ENCODE results near the gene SH3RF2. TPM values are rescaled to one million over a fixed set of nuclear protein-coding genes. Genes with fewer than 3 reads are reported as not detected.
"Not testable (repeated sequence)": the region's sequence is repeated elsewhere in the genome, so short reads cannot be mapped to it uniquely, and the experiment has no call there.

Gene SH3RF2, protein sequence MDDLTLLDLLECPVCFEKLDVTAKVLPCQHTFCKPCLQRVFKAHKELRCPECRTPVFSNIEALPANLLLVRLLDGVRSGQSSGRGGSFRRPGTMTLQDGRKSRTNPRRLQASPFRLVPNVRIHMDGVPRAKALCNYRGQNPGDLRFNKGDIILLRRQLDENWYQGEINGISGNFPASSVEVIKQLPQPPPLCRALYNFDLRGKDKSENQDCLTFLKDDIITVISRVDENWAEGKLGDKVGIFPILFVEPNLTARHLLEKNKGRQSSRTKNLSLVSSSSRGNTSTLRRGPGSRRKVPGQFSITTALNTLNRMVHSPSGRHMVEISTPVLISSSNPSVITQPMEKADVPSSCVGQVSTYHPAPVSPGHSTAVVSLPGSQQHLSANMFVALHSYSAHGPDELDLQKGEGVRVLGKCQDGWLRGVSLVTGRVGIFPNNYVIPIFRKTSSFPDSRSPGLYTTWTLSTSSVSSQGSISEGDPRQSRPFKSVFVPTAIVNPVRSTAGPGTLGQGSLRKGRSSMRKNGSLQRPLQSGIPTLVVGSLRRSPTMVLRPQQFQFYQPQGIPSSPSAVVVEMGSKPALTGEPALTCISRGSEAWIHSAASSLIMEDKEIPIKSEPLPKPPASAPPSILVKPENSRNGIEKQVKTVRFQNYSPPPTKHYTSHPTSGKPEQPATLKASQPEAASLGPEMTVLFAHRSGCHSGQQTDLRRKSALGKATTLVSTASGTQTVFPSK
- total RNA-seq (2014; rRNA removed; shearing (Covaris generic)), result 0.89 and 1.7 TPM in 2 replicates

DNA sequence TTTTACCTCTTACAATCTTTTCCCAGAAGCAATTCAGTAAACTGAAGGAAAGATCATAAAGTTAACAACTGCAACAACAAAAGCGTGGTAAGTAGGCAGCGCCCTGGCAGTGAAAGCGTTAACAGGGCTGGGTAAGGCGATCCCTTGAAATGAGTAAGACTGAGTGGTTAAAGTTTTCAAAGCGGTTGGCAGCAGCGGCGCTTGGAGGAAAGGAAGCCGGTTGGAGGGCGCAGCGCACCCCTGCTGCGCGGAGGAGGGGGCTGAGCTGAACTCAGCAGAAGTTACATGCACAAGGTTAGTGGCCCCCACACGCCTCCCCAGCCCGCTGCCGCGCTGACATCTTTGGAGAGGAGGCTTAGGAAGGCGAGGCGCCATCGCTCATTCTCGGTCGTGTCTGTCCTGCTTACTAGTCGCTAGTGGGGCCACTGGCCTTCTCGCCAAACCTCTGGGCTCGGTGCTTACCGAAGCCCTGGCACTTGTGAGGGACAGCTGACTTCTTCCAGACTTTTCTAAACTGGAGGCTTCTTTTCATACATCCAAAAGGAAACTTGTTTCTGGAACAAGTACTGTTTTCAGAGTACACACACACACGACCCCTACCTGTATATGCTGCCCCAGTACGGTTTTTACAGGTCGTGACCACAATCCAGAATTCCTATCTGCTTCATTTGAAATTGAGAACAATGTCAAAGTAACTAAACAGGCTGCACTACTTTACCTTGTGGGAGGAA lies at the start of gene SH3RF2:
Gene SH3RF2, plus strand, starts transcription at position 178 of the 731 bp plus-strand sequence. CDS start 1,351 bp downstream, outside the sequence.
- H3K27me3 ChIP-seq (ENCODE audit: control insufficient read depth, insufficient read depth, low read length), result no peaks in the 10 kb centered on the region; the same call in 1 of the 2 replicates
- peak within 1 kb of the TSS; percentile 42 for H3K4me3 ChIP-seq (ENCODE audit: insufficient read depth, low read depth, low read length)
- no peaks in the 10 kb centered on the region for H3K36me3 ChIP-seq (replicated peaks; ENCODE audit: control insufficient read depth, insufficient read depth, low read length)
- peak; percentile 89 for DNase-seq

DNA sequence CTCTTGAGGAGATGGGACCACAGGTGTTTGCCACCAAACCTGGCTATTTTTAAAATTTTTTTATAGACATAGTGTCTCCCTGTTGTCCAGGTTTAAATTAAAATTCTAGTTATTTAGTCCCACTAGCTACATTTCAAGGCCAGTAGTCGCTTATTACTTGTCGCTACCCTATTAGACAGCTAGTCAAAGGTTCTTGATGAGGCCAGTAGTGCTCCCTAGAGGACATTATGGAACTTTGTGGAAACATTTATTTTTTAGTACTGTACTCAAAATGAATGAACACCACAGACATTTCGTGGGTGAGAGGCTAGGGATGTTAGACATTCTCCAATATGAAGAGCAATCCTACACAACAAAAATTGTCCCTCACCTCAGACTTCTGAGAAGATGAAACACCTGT lies 49.2 kb upstream of the SH3RF2 start:
- H3K4me3 ChIP-seq (ENCODE audit: insufficient read depth, low read depth, low read length), result no peak overlapping the region

DNA sequence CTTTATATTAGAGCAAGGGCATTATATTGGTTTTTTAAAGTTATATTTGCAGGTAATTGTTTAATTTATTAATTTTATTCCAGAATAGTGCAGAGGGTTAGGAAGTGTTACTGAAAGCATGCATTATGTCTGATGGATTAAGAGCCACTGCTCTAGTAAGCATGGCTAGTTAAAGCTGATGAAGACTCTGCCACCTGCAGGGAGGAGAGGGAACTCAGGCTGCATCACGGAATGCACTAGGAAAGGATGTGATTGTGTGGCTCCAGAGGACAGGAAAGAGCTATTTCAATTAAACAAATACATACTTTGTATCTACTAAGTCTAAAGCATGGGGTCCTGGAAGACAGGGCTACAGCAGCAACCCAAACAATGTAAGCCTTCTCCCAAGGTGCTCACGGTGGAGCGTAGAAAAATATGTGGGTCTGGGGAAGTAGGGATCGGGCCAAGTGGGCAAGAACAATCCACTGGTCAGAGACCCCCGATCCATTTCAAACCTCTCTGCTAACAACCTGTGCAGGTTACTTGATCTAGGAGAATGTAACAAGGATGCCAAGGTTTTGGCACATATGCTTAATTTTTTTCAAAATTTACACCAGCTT lies 48.3 kb upstream of the SH3RF2 start:
- no peaks in the 10 kb centered on the region for H3K27me3 ChIP-seq (ENCODE audit: control insufficient read depth, insufficient read depth, low read length)
- H3K4me3 ChIP-seq (ENCODE audit: insufficient read depth, low read depth, low read length), result no peak overlapping the region
- DNase-seq, result peak; percentile 56
- H3K36me3 ChIP-seq (replicated peaks; ENCODE audit: control insufficient read depth, insufficient read depth, low read length), result no peaks in the 10 kb centered on the region

More for the DNA sequence above, 49.2 kb upstream of the SH3RF2 start:
- H3K36me3 ChIP-seq (replicated peaks; ENCODE audit: control insufficient read depth, insufficient read depth, low read length), result no peaks in the 10 kb centered on the region
- DNase-seq, result no peak
- no peaks in the 10 kb centered on the region for H3K27me3 ChIP-seq (ENCODE audit: control insufficient read depth, insufficient read depth, low read length)

DNA sequence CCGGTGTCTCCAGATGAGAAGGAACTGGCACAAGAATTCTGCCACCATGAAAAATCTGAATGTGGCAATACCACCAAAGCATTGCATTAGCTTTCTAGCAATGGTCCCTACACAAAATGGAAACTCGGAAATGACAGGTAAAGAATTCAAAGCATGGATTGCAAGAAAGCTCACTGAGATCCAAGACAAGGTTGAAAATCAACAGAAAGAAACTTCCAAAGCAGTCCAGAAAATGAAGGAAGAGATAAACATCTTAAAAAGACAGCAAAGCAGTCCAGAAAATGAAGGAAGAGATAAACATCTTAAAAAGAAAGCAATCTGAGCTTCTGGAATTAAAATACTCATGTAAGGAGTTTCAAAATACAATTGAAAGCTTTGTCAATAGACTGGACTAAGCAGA lies 46.8 kb upstream of the SH3RF2 start:
- no peaks in the 10 kb centered on the region for H3K36me3 ChIP-seq (replicated peaks; ENCODE audit: control insufficient read depth, insufficient read depth, low read length)
- H3K4me3 ChIP-seq (ENCODE audit: insufficient read depth, low read depth, low read length), result no peak overlapping the region
- H3K27me3 ChIP-seq (ENCODE audit: control insufficient read depth, insufficient read depth, low read length), result no peaks in the 10 kb centered on the region
- DNase-seq, result no peak

DNA sequence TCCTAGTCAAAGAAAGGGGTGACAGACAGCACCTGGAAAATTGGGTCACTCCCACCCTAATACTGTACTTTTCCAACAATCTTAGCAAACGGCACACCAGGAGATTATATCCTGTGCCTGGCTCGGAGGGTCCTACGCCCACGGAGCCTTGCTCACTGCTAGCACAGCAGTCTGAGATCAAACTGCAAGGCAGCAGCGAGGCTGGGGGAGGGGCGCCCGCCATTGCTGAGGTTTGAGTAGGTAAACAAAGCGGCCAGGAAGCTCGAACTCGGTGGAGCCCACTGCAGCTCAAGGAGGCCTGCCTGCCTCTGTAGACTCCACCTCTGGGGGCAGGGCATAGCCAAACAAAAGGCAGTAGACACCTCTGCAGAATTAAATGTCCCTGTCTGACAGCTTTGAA lies 45.0 kb upstream of the SH3RF2 start:
- not testable (repeated sequence) for H3K4me3 ChIP-seq (ENCODE audit: insufficient read depth, low read depth, low read length); H3K27me3 ChIP-seq (ENCODE audit: control insufficient read depth, insufficient read depth, low read length); H3K36me3 ChIP-seq (replicated peaks; ENCODE audit: control insufficient read depth, insufficient read depth, low read length); DNase-seq

DNA sequence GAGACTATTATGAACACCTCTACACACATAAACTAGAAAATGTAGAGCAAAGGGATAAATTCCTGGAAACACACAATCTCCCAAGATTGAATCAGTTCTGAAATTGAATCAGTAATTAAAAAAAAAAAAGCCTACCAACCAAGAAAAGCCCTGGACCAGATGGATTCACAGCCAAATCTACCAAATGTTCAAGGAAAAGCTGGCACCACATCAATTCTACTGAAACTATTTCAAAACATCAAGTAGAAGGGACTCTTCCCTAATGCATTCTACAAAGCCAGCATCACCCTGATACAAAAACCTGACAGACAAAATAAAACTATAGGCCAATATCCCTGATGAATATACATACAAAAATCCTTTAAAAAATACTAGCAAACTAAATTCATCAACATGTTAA lies 38.2 kb upstream of the SH3RF2 start:
- H3K27me3 ChIP-seq (ENCODE audit: control insufficient read depth, insufficient read depth, low read length), result no peaks in the 10 kb centered on the region
- no peak for DNase-seq

DNA sequence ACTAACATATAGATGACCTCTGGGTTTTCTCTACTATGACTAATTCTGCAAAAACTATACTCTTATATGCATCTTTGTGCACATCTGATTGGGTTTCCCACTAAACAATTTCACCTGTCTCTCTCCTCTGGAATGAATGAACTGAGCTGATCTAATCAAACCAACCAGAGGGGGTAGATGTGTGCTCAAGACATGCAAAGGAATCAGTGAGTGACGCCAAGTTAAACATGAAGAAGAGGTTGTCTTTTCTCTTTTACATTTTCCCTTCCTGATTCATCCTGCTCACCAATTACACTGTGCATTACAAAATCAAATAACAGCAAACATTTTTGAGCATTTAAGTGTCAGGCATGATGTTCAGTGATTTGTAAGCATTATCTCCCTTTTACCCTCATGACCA lies 34.0 kb upstream of the SH3RF2 start:
- no peak overlapping the region for H3K4me3 ChIP-seq (ENCODE audit: insufficient read depth, low read depth, low read length)
- DNase-seq, result no peak
- H3K36me3 ChIP-seq (replicated peaks; ENCODE audit: control insufficient read depth, insufficient read depth, low read length), result no peaks in the 10 kb centered on the region
- no peaks in the 10 kb centered on the region for H3K27me3 ChIP-seq (ENCODE audit: control insufficient read depth, insufficient read depth, low read length)

More for the DNA sequence above, 38.2 kb upstream of the SH3RF2 start:
- Histone ChIP-seq H3K4me3 (ENCODE audit: insufficient read depth, low read depth, low read length) (no peak overlapping the region), H3K36me3 (replicated peaks; ENCODE audit: control insufficient read depth, insufficient read depth, low read length) (no peaks in the 10 kb centered on the region)

DNA sequence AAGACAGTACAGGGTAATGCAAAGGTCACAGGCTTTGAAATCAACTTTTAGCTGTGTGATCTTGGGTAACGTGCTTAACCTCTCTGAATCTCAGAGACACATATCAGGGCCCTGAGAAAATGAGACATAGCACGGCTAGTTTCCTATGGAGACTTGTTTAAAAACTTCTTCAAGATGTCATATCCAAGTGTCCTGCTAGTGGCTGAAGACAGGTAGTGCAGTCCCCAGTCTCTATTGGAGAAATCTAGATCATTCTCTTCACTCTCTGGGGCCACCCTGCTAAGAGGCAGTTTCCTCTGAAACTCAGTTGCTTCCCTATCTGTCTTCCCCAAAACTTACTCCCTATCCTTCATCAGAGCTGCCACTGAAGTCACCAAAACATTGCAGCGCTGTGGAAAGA lies 33.3 kb upstream of the SH3RF2 start:
- DNase-seq, result peak; percentile 12
- H3K36me3 ChIP-seq (replicated peaks; ENCODE audit: control insufficient read depth, insufficient read depth, low read length), result no peaks in the 10 kb centered on the region
- H3K4me3 ChIP-seq (ENCODE audit: insufficient read depth, low read depth, low read length), result no peak overlapping the region
- H3K27me3 ChIP-seq (ENCODE audit: control insufficient read depth, insufficient read depth, low read length), result no peaks in the 10 kb centered on the region

DNA sequence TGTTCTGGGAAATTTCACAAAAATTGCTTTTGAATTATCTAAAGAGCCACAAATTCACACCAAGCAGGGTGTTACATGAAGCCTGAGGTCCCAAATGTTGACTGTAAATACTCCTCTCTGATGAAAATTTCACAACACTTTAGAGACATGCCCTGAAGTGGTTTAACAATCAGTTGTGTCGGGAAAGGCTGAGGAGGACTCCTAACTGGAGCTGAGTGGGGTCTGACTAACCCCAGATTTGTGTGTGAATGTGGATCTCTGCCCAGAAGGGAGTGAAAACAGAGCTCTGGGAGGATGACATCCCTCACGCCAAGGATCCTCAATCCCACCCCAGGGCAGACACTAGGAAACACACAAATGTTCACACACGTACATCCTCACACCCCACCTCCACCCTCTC lies 32.5 kb upstream of the SH3RF2 start:
- DNase-seq, result no peak
- Histone ChIP-seq H3K36me3 (replicated peaks; ENCODE audit: control insufficient read depth, insufficient read depth, low read length) (no peaks in the 10 kb centered on the region), H3K4me3 (ENCODE audit: insufficient read depth, low read depth, low read length) (no peak overlapping the region), H3K27me3 (ENCODE audit: control insufficient read depth, insufficient read depth, low read length) (no peaks in the 10 kb centered on the region)

DNA sequence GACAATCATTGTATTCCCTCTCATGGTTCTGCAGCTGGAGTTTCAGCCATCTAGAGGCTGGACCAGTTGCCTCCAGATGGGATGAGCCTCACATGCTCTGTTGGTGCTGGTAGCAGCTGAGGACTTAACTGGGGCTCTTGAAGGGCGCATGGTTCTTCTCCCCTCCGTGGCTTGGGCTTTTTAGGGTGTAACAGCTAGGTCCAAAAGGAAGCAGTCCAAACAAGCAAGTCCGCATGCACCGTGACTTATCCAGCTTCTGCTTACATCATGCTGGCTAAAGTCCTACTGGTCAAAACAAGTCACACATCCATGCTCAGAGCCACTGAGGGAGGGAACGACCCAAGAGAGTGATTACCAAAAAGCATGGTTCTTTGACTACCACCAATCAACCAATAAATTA lies 31.6 kb upstream of the SH3RF2 start:
- no peak overlapping the region for H3K4me3 ChIP-seq (ENCODE audit: insufficient read depth, low read depth, low read length)
- no peak for DNase-seq

DNA sequence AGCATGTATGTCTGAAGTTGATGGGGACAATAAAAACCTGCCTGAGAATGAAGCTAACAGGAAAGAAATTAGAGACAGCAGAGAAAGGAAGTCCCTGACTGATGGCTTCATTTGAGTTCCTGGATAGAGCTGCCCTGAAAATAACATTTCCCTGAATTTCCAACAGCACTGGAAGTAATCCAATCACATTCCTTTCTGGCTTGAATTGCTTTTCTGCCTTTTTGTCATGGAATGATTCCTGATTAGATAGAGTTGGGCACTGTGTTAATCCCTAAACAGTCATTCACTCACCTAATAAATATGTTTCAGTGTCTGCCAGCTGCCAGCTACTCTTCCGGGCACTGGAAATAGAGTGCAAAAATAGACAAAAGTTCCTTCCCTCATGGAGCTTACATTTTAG lies 30.0 kb upstream of the SH3RF2 start:
- Histone ChIP-seq H3K27me3 (ENCODE audit: control insufficient read depth, insufficient read depth, low read length) (no peaks in the 10 kb centered on the region), H3K36me3 (replicated peaks; ENCODE audit: control insufficient read depth, insufficient read depth, low read length) (no peaks in the 10 kb centered on the region), H3K4me3 (ENCODE audit: insufficient read depth, low read depth, low read length) (no peak overlapping the region)
- DNase-seq, result no peak

More for the DNA sequence above, 31.6 kb upstream of the SH3RF2 start:
- Histone ChIP-seq H3K27me3 (ENCODE audit: control insufficient read depth, insufficient read depth, low read length) (no peaks in the 10 kb centered on the region), H3K36me3 (replicated peaks; ENCODE audit: control insufficient read depth, insufficient read depth, low read length) (no peaks in the 10 kb centered on the region)

DNA sequence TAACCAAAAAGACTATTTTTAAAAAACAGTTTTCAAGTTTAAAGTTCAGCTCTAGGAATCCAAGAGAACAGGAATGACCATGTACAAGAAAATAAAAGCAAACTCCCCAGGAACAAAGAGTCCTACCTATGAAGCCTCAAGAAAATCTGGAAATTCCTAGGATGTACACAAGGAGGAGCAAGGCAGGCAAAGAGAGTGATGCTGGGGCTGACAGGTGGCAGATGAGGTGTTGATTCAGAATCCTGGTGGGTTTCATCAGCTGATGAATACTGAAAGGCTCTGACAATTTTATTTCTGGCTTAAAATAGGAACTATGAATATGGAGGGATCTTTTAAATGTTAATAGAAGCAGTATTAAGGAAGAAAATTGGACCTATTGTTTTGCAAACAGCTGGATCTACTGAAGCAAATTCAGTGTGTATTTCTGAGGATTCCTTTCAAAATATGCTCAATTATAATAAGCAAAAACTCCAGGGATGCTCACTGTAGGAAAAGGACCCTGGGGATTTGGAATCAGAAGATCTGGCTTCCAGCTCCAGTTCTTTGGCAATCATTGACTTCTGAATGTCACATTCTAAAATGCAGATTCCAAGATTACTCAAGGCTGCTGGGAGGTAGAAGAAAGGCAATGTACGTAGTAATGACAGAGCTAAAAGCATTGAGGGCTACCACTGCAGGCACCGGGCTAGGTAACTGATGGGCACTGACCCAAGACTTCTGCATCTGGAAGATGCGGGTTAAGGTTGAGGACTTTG lies 28.0 kb upstream of the SH3RF2 start:
- Histone ChIP-seq H3K27me3 (ENCODE audit: control insufficient read depth, insufficient read depth, low read length) (no peaks in the 10 kb centered on the region), H3K4me3 (ENCODE audit: insufficient read depth, low read depth, low read length) (no peak overlapping the region), H3K36me3 (replicated peaks; ENCODE audit: control insufficient read depth, insufficient read depth, low read length) (no peaks in the 10 kb centered on the region)
- peak; percentile 28 for DNase-seq

DNA sequence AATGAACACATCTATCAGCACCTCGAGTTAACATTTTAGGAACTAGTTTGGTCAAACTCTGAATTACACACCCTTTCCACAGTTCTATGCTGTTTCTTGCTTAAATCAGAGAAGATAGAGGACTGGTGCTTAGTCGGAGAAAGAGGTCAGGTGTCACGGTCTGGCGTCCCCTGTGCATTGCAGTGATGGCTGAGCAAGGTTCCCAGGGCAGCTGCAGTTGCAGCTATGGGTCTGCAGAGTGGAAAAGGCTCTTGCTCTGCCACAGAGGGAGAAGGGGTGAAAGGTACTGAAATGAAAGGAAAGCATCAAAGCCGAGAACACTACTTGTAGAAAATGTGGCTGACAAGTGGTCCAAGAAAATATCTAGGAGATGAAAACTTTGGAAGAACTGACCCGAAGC lies 25.2 kb upstream of the SH3RF2 start:
- H3K27me3 ChIP-seq (ENCODE audit: control insufficient read depth, insufficient read depth, low read length), result no peaks in the 10 kb centered on the region
- H3K36me3 ChIP-seq (replicated peaks; ENCODE audit: control insufficient read depth, insufficient read depth, low read length), result no peaks in the 10 kb centered on the region
- no peak overlapping the region for H3K4me3 ChIP-seq (ENCODE audit: insufficient read depth, low read depth, low read length)
- no peak for DNase-seq

DNA sequence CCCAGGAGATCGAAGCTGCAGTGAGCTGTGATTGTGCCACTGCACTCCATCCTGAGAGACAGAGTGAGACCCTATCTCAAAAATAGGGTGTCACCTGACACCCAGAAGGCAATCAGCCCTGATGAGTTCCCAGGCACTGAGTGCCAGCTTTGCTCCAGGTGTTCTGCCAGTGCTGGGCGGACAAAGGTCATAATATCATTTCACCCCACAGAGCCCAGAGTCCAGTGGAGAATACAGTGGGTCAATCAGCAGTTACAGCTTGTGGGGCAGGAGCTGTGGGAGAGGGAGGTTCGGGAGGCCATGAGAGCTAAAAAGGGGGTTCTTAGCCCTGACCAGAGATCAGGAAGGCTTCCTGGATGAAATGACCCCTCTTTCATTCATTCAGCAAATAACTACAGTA lies 24.4 kb upstream of the SH3RF2 start:
- H3K36me3 ChIP-seq (replicated peaks; ENCODE audit: control insufficient read depth, insufficient read depth, low read length), result no peaks in the 10 kb centered on the region
- no peaks in the 10 kb centered on the region for H3K27me3 ChIP-seq (ENCODE audit: control insufficient read depth, insufficient read depth, low read length)
- no peak overlapping the region for H3K4me3 ChIP-seq (ENCODE audit: insufficient read depth, low read depth, low read length)
- DNase-seq, result no peak
